Esophagus mucosa (tissue), 1 donor: Measurements from ENCODE around the gene SH3GL2. TPM values are rescaled to one million over a fixed set of nuclear protein-coding genes. Genes with fewer than 3 reads are reported as not detected.

Source experiments
- ATAC-seq: fragments of 200-7000 bp; cut with Tn5 transposase; one replicate; pipeline ENCODE4 v1.9.1; 2020
- total RNA-seq: library from RNA; stranded (reverse); gene quantifications from one replicate; pipeline ENCODE4 v1.2.4, GENCODE V29; 2023
- donor health status: DM: yes; HTN: yes; CAD: no.

The SH3GL2 gene
- total RNA-seq, result not detected

GRCh38 chr9:17578911-17579793, at the start of gene SH3GL2:
Gene SH3GL2 (plus strand): TSS chr9:17579066.
- peak; percentile 69 for ATAC-seq

- no peak for ATAC-seq
Observed at GRCh38 chr9:17531642-17532254, 47.1 kb upstream of the SH3GL2 start.

- ATAC-seq, result no peak
Observed at GRCh38 chr9:17532461-17532860, 46.4 kb upstream of the SH3GL2 start.

- no peak for ATAC-seq
Observed at GRCh38 chr9:17535176-17535575, 43.7 kb upstream of the SH3GL2 start.

GRCh38 chr9:17536027-17536426, 42.8 kb upstream of the SH3GL2 start:
- no peak for ATAC-seq

- ATAC-seq, result no peak
Observed at GRCh38 chr9:17551023-17551422, 27.8 kb upstream of the SH3GL2 start.

- ATAC-seq, result no peak
Observed at GRCh38 chr9:17555362-17556054, 23.4 kb upstream of the SH3GL2 start.

GRCh38 chr9:17556255-17556654, 22.6 kb upstream of the SH3GL2 start:
- ATAC-seq, result no peak

- no peak for ATAC-seq
Observed at GRCh38 chr9:17556935-17557334, 21.9 kb upstream of the SH3GL2 start.

- ATAC-seq, result no peak
Observed at GRCh38 chr9:17571825-17572224, 7.0 kb upstream of the SH3GL2 start.

- no peak for ATAC-seq
Observed at GRCh38 chr9:17574342-17574741, 4.5 kb upstream of the SH3GL2 start.

GRCh38 chr9:17578577-17578910, 322 bp upstream of the SH3GL2 start:
- no peak for ATAC-seq

GRCh38 chr9:17580119-17580518, 1.3 kb downstream of the SH3GL2 start:
- ATAC-seq, result no peak

- no peak for ATAC-seq
Observed at GRCh38 chr9:17587113-17587512, 8.2 kb downstream of the SH3GL2 start.

- ATAC-seq, result no peak
Observed at GRCh38 chr9:17588395-17588794, 9.5 kb downstream of the SH3GL2 start.

- ATAC-seq, result no peak
Observed at GRCh38 chr9:17588941-17589340, 10.1 kb downstream of the SH3GL2 start.

GRCh38 chr9:17589771-17590170, 10.9 kb downstream of the SH3GL2 start:
- no peak for ATAC-seq

- ATAC-seq, result no peak
Observed at GRCh38 chr9:17594961-17595360, 16.1 kb downstream of the SH3GL2 start.

- ATAC-seq, result no peak
Observed at GRCh38 chr9:17597977-17598376, 19.1 kb downstream of the SH3GL2 start.

- no peak for ATAC-seq
Observed at GRCh38 chr9:17600962-17601593, 22.2 kb downstream of the SH3GL2 start.

- no peak for ATAC-seq
Observed at GRCh38 chr9:17604556-17604955, 25.7 kb downstream of the SH3GL2 start.

- no peak for ATAC-seq
Observed at GRCh38 chr9:17609312-17610005, 30.6 kb downstream of the SH3GL2 start.

- no peak for ATAC-seq
Observed at GRCh38 chr9:17611342-17611741, 32.5 kb downstream of the SH3GL2 start.
